HG02938 (cell line): ENCODE data around the gene CRYM.
"Not testable (repeated sequence)": the region's sequence is repeated elsewhere in the genome, so short reads cannot be mapped to it uniquely, and the experiment has no call there.

ENCODE experiments used
- ATAC-seq: cut with Tn5 transposase; IDR thresholded peaks from one replicate; pipeline ENCODE4 v1.9.1; 2021; ENCODE audit warnings: mild to moderate bottlenecking, moderate library complexity; ENCODE audit not compliant: unreplicated experiment

The CRYM gene

DNA sequence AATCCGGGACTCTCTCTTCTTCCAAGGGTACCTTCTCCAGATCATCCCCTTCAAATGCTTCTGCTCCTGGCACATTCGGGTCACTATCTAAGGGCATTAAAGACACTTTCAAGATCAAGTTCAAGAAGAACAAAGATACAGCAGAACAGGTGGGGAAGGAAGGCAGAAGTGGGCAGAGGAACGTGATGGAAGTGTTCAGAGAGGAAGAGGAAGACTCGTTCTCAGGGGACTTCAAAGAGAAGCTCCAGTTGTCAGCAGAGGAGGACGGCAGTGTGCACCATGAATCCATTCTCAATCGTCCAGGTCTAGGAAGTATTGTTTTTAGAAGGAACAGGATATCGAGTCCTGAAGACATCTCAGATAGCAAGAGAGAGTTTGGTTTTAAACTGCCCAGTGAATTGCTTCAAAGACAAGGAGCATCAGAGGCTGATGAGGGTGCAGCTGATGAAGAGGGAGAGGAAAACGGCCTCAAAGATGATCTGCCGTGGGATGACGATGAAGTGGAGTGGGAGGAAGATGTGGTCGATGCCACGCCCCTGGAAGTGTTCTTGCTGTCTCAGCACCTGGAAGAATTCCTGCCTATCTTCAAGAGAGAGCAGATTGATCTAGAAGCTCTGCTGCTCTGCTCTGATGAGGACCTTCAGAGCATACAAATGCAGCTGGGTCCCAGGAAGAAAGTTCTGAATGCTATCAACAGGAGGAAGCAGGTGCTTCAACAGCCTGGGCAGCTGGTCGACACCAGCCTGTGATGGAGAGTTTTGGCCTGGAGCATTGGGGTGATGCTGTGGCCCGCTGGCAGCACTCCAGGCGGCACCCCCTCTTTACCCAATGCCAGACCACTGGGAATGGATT, 27.8 kb downstream of the CRYM start:
- ATAC-seq, result no peak

DNA sequence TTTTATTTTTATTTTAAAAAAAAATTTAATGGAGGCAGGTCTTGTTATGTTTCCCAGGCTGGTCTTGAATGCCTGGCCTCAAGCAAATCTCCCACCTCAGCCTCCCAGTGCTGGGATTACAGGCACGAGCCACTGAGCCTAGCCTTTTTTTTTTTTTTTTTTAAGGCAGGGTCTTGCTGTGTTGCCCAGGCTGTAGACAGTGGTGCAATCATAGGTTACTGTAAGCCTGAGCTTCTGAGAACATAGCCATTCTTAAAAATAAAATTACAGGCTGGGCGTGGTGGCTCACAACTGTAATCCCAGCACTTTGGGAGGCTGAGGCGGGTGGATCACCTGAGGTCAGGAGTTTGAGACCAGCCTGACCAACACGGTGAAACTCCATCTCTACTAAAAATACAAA, 29.9 kb downstream of the CRYM start:
- not testable (repeated sequence) for ATAC-seq

DNA sequence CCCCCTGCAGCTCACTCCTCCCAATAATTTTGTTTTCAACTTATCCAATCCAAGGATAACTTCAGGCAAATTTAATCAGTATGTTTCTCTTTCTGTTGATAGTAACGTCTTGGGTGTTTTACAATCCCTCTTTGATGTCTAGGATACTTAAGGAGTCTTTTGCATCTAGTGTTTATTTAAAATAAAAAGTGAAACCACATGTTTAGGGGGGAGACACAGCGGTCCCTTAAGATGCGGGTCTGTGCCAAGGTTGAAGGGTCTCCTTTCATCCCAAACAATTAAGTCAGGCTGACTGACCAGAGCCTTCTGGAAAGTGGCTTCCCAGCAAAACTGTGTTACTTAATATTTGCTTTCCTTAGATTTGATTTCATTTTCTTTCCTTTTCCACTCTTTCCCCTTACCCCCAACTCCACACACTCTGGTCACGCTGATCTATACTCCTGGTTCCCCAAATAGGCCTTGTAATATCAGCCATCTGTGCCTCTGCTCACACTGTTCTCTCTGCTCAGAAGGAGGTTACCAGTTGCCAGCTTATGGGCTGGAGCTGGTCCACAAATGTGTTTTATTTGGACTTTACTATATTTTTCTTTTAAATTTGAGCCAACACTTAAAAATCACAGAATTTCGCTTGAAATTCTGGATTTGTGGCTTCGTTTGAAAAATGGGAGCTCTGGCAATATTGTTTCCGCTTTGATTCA, 33.4 kb downstream of the CRYM start:
- ATAC-seq, result no peak

DNA sequence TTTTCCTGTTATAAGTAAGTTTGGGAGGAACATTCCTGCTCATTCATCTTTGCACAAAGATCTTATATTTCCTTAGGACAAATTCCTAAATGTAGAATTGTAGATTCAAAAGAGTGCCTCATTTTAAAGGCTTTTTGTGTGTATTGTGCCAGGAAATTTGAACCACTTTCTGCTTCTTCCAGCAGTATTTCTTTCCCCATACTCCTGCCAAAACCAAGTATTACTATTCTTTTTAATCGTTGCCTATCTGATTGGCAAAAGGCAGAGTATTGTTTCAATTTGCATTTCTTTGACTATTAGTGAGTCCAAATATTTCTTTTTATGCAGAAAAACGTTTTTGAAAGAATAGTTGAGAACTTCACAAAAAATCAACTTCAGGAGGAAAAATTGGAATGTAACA, 35.3 kb downstream of the CRYM start:
- ATAC-seq, result no peak

DNA sequence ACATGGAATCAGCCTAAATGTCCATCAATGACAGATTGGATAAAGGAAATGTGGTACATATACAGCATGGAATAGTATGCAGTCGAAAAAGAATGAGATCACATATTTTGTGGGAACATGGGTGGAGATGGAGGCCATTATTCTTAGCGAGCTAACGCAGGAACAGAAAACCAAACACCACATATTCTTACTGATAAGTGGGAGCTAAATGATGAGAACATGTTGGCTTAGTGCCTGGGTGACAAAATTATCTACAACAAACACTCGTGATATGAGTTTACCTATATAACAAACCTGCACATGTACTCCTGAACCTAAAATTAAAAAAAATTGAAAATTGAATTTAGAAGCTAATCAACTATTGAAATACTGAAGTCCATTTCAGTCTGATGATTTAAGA, 38.4 kb downstream of the CRYM start:
- ATAC-seq, result no peak

DNA sequence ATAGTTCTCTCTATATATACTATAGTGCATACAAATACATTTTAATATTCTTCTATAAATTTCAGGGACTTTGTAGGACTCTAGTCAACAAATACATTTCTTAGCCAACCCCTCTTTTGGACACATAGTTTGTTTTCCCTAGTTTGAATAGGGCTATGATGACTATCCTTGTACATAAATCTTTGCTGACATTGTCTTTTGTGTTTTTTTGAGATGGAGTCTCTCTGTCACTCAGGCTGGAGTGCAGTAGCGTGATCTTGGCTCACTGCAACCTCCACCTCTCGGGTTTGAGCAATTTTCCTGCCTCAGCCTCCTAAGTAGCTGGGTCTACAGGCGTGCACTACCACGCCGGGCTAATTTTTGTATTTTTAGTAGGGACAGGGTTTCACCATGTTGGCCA, 41.3 kb downstream of the CRYM start:
- ATAC-seq, result no peak

DNA sequence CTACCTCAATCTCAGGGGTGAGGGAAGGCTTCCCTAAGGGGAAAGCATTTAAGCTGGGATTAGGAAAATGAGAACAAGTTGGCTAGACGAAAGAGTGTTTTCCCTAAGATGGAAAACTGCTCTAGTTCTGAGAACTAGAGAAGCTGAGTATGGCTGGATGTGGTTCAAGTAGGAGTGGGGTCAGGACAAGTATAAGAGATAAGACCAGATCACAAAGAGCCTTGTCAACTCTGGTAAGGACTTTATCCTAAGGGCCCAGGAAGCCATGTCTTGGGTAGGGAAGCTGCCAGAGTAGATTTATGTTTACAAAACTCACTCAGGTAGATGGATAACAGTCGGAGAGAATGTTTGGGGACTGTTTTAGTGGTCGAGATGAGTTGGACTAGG, 42.9 kb downstream of the CRYM start:
- no peak for ATAC-seq

DNA sequence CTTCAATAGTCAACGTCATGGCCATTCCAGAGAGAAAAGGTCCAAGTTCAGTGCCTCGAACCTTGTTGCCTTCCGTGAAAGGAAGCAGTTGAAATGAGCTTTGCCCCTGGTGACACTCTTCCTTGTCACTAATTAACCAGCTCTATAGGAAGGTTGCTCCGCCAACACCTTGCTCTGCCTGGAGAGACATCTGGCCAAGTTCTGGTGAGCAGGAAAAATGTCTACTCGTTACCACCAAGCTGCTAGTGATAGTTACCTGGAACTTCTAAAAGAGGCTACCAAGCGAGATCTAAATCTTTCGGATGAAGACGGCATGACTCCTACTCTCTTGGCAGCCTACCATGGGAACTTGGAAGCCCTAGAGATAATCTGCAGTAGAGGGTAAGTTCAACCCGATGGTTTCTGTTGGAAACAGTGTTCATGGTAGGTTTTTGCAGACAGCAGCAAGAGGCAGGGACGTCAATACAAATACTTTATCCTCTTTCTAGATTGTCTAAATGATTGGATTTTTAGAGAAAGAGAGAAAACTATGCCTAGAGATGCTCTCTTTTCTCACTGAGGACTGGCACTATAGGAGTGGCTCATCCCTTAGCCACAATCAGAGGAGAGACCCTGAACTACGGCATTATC, 44.5 kb downstream of the CRYM start, which contains the start of gene ANKS4B:
ANKS4B (plus strand) TSS at position 179 of the 630 bp plus-strand sequence; CDS start at position 218, 39 bp downstream.
- ATAC-seq, result no peak

DNA sequence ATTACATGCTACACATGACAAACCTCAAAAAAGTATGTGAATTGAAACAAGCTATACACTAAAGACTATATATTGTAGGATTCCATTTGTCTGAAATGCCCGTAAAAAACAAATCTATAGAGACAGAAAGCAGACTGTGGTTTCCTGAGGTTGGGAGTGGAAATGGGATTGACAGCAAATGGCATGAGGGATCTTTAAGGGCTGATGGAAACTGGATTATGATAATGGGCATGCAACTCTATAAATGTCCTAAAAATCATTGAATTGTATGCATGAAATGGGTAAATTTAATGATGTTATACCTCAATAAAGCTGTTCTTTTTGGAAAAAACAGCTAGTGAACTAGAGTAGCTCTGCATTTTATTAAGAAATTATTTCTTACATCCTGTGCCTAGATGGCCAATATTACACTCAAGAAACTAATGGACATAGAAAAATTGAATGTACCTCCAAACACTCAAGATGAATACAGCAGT, 45.0 kb downstream of the CRYM start:
- no peak for ATAC-seq

DNA sequence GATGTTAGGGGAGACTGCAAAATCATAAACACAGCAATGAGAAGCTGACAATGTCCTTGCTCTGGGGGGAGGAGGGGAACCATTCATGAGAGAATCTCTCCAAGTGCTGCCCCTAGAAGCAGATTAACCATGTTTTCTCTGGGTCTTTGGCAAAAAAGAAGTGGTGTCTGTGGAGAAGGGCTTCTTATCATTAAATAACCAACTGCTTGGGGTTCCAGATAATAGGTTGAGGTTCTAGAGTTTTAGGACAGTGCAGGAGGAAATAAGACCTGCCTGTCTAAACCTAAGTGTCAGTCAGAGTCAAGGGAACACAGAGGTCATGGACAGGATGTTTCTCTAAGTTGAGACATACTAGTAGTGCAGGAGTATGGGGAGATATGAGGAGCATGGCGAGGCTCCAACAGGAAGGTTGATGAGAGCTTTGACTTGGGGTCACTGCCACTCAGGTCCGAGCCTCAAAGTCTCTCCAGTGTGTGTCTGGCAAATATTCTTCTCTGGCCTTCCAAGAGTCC, 49.7 kb downstream of the CRYM start:
- no peak for ATAC-seq

DNA sequence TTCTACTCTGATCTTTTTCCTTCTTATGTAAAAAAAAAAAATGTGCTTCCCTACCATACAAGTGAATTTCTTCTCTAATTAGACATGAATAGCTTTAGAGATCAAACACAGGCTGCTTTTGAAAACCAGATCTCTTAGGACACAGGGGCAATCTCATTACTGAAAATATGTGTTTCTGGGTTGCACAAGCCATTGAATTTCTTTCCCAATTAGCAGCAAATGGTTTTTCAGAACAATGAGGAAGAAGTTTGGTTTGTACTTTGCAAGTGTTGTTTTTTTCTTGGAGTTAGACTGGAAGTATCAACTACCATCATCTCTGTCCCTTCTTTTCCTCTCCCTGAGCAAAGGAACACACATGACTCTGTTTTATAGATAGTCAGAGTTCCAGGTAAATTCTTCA, 50.2 kb downstream of the CRYM start:
- ATAC-seq, result no peak

DNA sequence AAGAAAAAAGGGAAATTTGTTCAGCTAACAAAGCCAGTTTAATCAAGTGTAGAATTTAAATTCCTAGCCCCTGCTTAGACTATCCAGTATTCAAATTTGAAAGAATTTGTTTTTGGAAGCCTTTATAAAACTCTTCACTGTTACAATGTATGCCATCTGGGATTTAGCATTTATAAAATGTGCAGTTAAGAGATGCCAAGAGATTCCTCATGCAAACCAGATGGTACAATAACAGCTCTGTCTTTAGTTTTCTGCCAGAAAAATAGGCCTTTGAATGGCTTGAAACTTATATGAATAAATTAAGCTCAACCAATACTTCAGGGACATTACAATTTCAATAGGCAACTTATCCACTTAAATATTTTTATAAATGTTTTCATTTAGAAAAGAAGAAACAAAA, 51.3 kb downstream of the CRYM start:
- ATAC-seq, result no peak

DNA sequence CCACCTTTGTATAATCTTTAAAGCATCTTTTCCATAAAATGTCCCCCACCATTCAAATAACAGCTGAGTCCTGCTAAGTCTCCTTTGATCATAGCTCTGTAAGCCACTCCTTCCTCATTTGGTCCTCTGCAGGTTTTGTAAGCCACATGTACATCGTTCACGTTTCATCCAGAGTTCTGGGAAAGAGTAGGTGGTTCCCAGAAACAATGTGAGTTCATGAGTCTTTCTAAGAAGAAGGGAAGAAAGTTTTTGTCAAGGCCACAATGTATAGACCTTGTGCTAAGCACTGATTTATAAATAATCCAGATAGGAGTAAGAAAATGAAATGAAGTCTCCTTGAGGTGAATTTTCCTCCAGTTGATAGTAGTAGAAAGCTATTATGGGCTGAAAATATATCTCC, 53.3 kb downstream of the CRYM start:
- no peak for ATAC-seq

DNA sequence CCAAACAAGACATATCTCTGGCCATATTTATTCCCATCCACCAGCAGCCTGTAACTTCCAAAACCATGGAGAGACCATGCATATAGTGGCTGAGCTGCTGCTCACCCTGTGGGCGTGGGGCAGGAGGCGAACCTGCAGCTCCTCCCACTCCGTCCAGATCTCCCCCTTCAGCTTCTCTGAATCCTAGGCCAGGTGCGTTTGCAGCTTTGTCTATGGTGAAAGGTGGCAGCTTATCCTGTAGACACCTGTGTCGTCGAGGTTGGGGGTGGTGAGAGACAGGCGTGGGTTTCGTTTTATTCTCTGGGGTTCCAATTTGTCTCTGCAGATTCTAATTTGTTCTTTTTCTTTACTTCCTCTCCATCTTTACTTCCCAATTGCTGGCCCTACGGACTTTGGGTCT, 54.3 kb downstream of the CRYM start:
- ATAC-seq, result no peak

DNA sequence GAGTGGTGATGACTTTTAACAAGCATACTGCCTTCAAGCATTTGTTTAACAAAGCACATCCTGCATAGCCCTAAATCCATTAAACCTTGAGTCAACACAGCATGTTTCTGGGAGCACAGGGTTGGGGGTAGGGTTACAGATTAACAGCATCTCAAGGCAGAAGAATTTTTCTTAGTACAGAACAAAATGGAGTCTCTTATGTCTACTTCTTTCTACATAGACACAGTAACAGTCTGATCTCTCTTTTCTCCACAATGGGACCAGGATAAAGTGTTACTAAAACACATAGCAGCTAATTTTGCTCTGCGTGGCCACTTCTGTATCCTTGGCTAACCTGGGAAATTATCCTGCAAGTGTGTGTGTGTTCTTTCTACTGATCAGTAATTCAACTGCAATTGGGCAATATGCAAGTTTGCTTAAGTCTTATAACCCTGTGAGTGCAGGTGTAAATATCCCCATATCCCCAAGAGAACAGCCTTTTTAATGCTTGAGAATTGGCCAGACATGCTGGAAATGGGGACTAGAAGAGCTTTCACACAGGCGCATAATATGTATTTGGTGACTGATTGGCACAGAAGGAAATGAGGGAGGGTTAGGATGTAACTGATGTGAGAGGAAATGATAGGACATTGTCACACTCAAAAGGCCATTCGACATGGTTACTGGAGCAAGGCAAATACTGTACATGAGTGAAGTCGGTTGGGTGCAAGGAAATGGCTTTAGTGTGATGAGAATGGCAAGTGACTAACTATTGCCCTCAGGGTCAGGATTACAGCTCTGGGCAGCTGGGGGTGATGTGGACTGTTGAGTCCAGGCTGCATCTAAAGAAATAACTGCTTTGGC, 55.4 kb downstream of the CRYM start:
- ATAC-seq, result no peak

DNA sequence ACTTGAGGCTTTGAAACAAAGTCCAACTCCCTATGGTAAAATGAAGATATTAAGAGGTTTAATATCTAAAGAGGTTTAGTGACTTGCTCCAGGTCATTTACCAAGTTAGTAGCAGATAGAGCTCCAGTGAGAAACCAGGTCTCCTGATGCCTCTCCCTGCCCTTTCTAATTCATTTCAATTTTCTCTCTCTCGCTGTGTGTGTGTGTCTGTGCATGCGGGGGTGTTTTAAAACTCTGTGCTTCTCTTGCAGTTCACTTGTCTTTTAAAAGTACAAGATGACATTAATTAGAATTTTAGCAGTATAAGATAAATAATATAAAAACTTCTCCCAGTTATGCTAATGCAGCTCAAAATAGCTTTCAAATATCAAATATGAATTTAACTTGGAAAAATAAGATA, 58.5 kb downstream of the CRYM start:
- ATAC-seq, result no peak

DNA sequence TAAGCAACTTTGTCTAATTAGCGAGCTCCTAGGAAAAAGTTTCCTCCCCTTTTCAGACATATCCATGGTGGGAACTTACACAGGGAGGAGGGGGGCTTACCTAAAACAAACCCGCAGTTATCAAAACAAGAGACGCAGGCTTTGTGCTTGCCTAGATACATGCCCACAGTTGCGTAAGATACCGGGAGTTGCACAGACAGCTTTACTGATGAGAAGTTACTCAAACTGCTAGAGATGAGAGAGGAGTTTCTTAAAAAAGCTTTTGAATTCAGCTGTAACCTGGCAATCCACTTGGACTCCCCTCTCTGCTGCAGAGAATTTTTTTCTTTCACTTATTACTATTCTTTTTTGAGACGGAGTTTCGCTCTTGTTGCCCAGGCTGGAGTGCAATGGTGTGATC, 59.9 kb downstream of the CRYM start:
- no peak for ATAC-seq

DNA sequence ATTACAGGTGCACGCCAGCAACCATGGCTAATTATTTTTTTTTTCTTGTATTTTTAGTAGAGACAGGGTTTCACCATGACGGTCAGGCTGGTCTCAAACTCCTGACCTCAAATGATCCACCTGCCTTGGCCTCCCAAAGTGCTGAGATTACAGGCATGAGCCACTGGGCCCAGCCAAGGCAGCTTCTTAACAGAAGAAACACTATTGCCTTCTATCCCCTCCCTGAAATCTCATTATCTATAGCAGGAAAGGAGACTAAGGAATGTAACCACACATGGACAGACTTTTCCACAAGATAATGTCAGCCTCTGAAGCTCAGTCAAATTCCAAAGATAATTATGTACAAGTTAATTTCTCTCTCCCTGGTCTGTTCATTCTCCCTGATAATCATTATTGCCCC, 61.0 kb downstream of the CRYM start:
- no peak for ATAC-seq

DNA sequence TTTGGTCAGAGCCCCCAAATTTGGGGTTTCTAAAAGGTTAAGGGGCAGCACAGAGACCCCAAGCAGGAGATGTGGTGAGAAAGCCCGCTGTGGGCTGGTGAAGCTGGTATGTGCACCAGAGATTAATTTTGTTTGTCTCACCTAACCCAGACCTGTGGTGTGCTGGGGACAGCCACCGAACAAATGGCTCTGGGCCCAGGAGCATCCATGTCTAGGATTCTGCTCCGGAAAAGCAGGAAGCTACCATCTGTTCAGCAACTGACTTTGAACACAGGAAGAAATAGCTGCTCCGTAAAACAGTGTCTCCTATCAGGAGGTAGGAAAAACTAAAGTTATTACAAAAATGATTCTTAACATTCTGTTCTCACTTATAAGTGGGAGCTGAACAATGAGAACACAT, 64.0 kb downstream of the CRYM start:
- no peak for ATAC-seq

DNA sequence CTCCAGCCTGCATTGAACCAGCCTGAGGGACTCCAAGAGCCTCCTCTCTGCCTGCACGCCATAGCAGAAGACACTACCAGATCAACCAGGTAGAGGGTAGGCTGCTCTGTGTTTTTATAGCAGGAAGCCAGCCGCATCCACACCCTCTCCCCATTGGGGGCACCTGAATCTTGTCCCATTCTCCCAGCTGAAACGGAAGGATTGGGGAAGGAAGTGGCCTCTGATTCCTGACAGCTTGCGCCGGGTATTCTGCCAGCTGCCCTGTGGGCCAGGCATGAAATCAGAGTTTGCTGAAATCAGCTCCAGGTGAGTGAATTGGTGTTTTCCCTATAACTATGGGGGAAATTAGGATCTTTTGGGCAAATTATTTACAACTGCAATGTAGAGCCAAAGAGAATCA, 66.6 kb downstream of the CRYM start, which contains the start of gene ZP2:
ZP2 (minus strand) TSS at position 89 of the 400 bp plus-strand sequence; CDS start at position 62, 27 bp downstream.
- ATAC-seq, result no peak
